ENCODE data around the gene GLCCI1. TPM values are rescaled to one million over a fixed set of nuclear protein-coding genes. Genes with fewer than 3 reads are reported as not detected.

The GLCCI1 gene
- total RNA-seq, 2 donors from 2014 or later = 3.4 to 3.8 TPM

DNA sequence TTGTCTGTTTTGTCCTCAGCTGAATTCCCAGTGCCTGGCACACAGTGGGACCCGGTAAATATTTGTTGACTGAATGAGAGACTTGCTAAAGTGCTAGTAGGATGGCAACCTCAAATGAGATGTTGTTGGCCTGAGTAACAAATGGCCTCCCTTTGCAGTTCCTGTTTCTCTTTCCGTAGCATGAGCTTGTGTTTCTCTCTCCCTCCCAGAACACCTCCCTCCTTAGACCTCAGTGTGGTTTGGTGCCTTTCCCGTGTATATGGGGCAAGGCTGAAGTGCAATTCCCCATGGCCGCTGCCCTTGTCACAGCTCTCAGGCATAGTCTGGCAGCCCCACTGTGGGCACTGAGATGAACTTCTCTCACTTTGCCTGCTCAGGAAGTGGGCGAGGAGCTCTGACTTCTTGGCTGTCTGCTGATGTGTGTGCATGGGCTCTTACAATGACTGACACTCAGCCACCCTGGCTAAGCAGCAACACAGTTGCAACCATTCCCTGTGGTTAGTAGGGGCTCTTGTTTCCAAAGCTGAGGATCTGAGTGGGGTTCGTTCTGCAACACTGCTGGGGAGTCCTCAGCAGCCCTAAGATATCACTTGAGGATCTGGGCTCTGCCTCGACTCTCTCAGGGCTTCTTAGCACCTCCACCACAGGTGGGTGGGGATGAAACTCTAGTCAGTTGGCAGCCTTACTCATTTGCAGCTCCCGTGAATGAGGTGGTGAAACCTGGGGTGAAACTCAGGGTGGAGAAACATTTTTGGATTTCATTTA, 157.3 kb downstream of the GLCCI1 start:
- no peaks in the 10 kb centered on the region for H3K27me3 ChIP-seq
- no peak overlapping the region for H3K27ac ChIP-seq
- H3K4me1 ChIP-seq = no peaks in the 10 kb centered on the region
- H3K4me3 ChIP-seq = no peak overlapping the region
- H3K9me3 ChIP-seq = no peaks in the 10 kb centered on the region
- H3K36me3 ChIP-seq = peaks cover 5% of the 10 kb centered on the region
- TF ChIP-seq, protein P1, sequence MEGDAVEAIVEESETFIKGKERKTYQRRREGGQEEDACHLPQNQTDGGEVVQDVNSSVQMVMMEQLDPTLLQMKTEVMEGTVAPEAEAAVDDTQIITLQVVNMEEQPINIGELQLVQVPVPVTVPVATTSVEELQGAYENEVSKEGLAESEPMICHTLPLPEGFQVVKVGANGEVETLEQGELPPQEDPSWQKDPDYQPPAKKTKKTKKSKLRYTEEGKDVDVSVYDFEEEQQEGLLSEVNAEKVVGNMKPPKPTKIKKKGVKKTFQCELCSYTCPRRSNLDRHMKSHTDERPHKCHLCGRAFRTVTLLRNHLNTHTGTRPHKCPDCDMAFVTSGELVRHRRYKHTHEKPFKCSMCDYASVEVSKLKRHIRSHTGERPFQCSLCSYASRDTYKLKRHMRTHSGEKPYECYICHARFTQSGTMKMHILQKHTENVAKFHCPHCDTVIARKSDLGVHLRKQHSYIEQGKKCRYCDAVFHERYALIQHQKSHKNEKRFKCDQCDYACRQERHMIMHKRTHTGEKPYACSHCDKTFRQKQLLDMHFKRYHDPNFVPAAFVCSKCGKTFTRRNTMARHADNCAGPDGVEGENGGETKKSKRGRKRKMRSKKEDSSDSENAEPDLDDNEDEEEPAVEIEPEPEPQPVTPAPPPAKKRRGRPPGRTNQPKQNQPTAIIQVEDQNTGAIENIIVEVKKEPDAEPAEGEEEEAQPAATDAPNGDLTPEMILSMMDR (IDR thresholded peaks at IDR 0.05) = no peak
- no peak for DNase-seq (ENCODE audit: low spot score)

DNA sequence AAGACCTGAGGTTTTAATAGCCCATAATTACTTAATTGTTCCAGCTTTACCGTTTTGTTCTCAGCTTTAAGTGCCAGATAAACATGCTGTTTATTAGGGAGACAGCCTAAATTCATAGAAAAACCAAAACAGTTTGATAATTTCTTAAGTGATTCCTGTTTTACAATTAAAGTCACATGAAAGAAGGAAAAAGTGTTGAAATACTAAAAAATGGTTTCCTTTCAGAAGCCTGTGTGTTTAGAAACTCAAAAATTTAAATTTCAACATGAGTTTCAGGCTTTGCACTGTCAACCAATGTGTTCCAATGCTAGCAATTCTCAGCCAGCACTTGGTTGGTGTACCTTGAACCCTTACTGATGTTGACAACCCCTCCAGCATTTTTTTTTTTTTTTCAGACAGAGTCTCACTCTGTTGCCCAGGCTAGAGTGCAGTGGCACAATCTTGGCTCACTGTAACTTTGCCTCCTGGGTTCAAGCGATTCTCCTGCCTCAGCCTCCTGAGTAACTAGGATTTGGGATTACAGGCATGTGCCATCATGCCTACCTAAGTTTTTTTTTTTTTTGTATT, 158.1 kb downstream of the GLCCI1 start:
- Histone ChIP-seq H3K27ac (no peak overlapping the region), H3K36me3 (peaks cover 5% of the 10 kb centered on the region)

DNA sequence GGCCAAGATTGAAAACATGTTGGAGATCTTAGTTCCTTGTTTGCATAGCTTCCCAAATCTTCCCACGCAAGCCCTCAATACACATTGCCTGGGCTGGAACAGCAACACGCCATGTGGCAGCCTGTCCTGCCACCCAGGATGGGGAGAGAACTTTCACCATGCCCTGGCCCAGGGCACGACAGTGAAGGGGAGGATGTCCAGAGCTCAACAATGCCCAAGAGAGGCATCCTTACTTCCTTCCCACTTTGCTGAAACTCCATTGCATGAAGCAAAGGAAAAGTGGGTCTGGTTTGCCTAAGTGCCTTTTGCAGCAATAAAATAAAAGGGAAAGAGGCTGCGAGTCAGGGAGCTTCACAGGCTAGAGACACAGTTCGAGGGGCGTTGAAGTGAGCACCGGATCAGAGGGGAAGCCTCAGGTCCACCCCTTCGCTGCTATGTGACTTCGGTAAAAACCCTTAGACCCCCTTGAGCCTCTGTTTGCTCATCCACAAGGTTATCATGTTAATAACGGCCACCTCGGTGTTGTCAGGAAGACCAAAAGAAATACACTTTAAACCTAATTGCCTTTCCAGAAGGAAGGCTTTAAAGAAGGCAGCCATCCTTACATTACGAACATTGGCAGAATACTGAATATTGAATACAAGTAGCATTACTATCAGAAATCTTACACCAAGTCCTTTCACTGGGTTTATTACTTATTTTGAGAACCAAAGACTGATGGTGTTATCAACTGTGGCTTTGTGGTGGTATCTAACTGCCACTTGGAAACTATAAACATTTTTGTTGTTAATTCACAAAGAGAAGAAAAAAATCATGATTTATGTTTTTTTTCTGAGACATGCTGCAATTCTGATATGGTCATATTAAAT, 160.1 kb downstream of the GLCCI1 start:
- H3K9me3 ChIP-seq = no peaks in the 10 kb centered on the region
- DNase-seq (ENCODE audit: low spot score) = no peak
- H3K4me3 ChIP-seq = no peak overlapping the region
- no peaks in the 10 kb centered on the region for H3K4me1 ChIP-seq
- TF ChIP-seq, protein P1 (IDR thresholded peaks at IDR 0.05) = no peak
- no peaks in the 10 kb centered on the region for H3K27me3 ChIP-seq
- H3K36me3 ChIP-seq = peaks cover 5% of the 10 kb centered on the region
- H3K27ac ChIP-seq = no peak overlapping the region

More for the DNA sequence above, 158.1 kb downstream of the GLCCI1 start:
- TF ChIP-seq, protein P1 (IDR thresholded peaks at IDR 0.05) = no peak
- Histone ChIP-seq H3K4me1 (no peaks in the 10 kb centered on the region), H3K4me3 (no peak overlapping the region), H3K27me3 (no peaks in the 10 kb centered on the region), H3K9me3 (no peaks in the 10 kb centered on the region)
- DNase-seq (ENCODE audit: low spot score) = no peak

DNA sequence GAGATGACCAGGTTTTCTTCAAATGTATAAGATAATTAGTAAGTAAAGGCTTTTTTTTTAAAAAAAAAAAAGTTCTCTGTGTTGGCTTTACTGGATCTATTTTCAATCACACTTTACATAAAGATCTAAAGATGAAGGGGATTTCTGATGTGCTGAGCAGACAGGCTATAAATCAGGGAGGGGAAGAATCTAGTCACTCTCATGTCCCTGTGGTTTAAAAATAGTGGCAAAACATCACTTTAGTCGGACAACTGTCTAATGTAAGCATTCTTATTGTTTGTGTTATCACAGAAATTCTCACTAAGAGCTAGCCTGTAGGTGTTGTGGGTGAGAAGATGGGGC, 160.7 kb downstream of the GLCCI1 start:
- no peak for DNase-seq (ENCODE audit: low spot score)
- Histone ChIP-seq H3K9me3 (no peaks in the 10 kb centered on the region), H3K4me3 (no peak overlapping the region), H3K4me1 (no peaks in the 10 kb centered on the region), H3K27ac (no peak overlapping the region), H3K36me3 (peaks cover 5% of the 10 kb centered on the region), H3K27me3 (no peaks in the 10 kb centered on the region)
- TF ChIP-seq, protein P1 (IDR thresholded peaks at IDR 0.05) = no peak

DNA sequence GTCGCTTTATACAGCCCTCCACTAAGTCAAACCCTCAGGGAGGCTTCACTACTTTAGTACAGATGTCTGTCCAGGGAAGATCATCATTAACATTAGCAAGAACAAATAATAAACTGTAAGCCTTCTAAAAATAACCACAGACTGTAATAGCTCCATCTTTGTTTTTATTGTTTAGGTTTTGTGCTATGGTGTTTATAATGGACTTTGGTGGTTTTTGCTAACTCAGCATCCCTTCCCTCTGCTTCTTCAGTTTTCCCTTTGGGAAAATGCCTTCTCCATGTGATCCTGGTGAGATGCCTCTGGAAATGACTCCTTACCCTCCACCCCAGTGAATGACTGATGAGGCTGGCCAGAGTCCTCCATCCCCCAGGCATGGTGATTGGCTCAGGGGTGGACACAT, 162.1 kb downstream of the GLCCI1 start:
- H3K36me3 ChIP-seq = peaks cover 5% of the 10 kb centered on the region
- TF ChIP-seq, protein P1 (IDR thresholded peaks at IDR 0.05) = no peak
- no peak for DNase-seq (ENCODE audit: low spot score)

More for the DNA sequence above, 162.1 kb downstream of the GLCCI1 start:
- Histone ChIP-seq H3K9me3 (no peaks in the 10 kb centered on the region), H3K4me1 (no peaks in the 10 kb centered on the region), H3K4me3 (no peak overlapping the region), H3K27ac (no peak overlapping the region), H3K27me3 (no peaks in the 10 kb centered on the region)
